ENCODE measurements around the gene EPB41.
"Not testable (repeated sequence)": the region's sequence is repeated elsewhere in the genome, so short reads cannot be mapped to it uniquely, and the experiment has no call there.

The EPB41 gene

DNA sequence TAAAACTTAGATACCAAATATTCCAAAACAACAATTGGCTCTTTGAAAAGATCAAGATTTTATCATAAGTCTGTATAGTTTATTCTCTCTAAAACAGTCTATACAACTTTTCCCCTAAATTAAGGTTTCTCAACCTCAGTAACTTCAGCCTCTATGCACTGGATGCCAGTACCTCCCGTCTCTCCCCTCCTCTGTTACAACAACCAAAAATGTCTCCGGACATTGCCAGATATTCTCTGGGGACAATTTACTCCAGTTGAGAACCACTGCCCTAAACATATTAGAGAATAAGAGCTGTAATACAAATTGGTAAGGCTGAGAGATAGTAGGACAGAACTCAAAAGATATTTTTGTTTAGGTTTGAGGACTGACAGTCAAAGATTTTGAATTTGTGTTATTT, 137.7 kb downstream of the EPB41 start:
- TF ChIP-seq ZNF274 (IDR thresholded peaks at IDR 0.05; ENCODE audit: low read depth, low read length), result no peak

GRCh38 chr1:29052941-29053340, 138.6 kb downstream of the EPB41 start:
- H3K4me3 ChIP-seq (ENCODE audit: low read length), result no peak overlapping the region
- TF ChIP-seq ZNF274 (IDR thresholded peaks at IDR 0.05; ENCODE audit: low read depth, low read length), result no peak

More for the DNA sequence above, 137.7 kb downstream of the EPB41 start:
- no peak overlapping the region for H3K4me3 ChIP-seq (ENCODE audit: low read length)

DNA sequence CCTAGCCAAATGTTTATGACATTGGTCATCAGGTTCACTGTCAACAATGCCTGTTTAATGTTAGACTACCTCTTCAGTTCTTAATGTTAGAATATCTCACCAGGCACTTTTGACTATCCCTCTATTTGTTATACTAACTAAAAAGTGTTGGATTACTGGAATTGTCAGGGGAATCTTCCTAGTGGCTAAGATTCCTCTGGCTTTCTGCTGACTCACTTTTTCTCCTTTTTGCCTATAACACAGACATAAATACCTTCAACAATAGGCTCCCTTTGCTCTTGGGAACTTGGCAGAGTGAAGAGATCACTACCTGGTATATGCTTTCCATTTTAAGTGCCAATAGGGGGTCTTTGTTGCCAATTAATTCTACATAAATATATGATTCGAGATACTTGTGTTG, 140.8 kb downstream of the EPB41 start:
- no peak overlapping the region for H3K4me3 ChIP-seq (ENCODE audit: low read length)
- no peak for TF ChIP-seq ZNF274 (IDR thresholded peaks at IDR 0.05; ENCODE audit: low read depth, low read length)

DNA sequence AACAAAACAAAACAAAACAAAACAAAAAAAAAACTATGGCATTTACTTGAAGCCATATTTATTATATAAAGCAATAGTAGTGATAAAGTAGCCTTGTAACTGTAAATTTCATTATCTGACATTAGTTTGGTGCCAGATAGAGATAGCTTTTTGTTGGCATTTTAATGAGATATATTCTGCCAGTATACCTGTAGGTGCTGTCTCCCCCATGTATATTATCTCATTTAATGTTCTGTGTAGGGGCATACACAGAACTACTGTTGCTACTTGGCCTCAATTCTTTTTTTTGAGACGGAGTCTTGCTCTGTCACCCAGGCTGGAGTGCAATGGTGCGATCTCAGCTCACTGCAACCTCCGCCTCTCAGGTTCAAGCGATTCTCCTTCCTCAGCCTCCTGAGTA, 141.9 kb downstream of the EPB41 start:
- TF ChIP-seq ZNF274 (IDR thresholded peaks at IDR 0.05; ENCODE audit: low read depth, low read length), result no peak
- no peak overlapping the region for H3K4me3 ChIP-seq (ENCODE audit: low read length)

GRCh38 chr1:29057700-29058099, 143.3 kb downstream of the EPB41 start:
- H3K4me3 ChIP-seq (ENCODE audit: low read length), result no peak overlapping the region
- no peak for TF ChIP-seq ZNF274 (IDR thresholded peaks at IDR 0.05; ENCODE audit: low read depth, low read length)

- TF ChIP-seq ZNF274 (IDR thresholded peaks at IDR 0.05; ENCODE audit: low read depth, low read length), result no peak
Measured at GRCh38 chr1:29062157-29062942, 148.0 kb downstream of the EPB41 start.

GRCh38 chr1:29064064-29064463, 149.7 kb downstream of the EPB41 start:
- no peak for TF ChIP-seq ZNF274 (IDR thresholded peaks at IDR 0.05; ENCODE audit: low read depth, low read length)

More at GRCh38 chr1:29062157-29062942, 148.0 kb downstream of the EPB41 start:
- no peak overlapping the region for H3K4me3 ChIP-seq (ENCODE audit: low read length)

GRCh38 chr1:29077155-29077554, 162.8 kb downstream of the EPB41 start:
- no peak overlapping the region for H3K4me3 ChIP-seq (ENCODE audit: low read length)
- no peak for TF ChIP-seq ZNF274 (IDR thresholded peaks at IDR 0.05; ENCODE audit: low read depth, low read length)

More at GRCh38 chr1:29064064-29064463, 149.7 kb downstream of the EPB41 start:
- no peak overlapping the region for H3K4me3 ChIP-seq (ENCODE audit: low read length)

DNA sequence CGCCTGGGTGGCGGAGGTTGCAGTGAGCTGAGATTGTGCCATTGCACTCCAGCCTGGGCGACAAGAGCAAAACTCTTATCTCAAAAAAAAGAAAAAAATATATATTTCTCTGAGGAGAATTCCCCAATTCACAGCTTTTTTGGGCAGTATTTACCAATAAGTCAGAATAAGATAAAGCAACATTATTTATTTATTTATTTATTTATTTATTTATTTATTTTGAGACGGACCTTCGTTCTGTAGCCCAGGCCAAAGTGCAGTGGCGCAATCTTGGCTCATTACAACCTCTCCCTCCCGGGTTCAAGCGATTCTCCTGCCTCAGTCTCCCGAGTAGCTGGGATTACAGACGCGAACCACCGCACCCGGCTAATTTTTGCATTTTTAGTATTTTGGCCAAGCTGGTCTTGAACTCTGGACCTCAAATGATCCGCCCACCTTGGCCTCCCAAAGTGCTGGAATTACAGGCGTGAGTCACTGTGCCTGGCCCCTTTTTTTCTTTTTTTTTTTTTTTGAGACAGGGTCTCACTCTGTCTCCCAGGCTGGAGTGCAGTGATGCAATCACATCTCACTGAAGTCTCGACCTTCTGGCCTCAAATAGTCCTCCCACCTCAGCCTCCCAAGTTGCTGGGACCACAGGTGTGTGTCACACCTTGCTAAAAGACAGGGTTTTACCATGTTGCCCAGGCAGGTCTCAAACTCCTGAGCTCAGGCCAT, 165.7 kb downstream of the EPB41 start:
- not testable (repeated sequence) for H3K4me3 ChIP-seq (ENCODE audit: low read length)

DNA sequence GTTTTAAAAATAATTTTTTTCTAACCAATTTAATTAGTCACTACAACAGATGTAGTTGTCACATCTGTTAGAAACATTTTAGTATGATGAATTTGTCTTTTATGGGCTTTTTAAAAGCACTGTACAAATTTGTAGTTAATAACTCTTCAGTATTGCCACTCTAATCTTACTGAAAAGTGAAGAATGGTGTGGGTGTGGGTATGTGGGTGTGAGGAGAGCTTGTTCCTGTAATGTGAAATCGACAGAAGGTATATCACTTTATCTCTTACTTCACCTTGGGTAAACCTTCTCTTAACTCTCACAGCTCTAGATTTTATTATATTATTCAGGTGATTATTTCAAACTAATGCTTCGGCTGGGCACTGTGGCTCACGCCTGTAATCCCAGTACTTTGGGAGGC, 166.8 kb downstream of the EPB41 start:
- H3K4me3 ChIP-seq (ENCODE audit: low read length), result no peak overlapping the region
- TF ChIP-seq ZNF274 (IDR thresholded peaks at IDR 0.05; ENCODE audit: low read depth, low read length), result no peak

DNA sequence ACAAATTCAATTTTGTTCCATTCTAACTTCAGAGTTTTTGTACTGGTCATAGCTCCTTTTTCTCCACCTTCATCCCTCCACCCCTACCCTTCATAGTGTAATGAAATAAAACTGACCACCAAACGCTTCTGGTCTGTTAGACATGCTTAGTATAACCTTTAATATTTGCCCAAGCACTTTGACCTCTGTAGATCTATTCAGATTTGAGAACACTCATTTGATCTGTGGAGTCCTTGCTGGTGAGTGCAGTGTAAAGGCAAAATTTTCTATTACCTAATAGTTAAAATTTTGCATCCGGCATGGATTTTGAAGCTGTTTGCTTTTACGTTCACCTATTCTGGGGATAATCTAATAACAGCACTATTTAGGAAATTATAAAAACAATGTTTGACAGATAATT, 168.2 kb downstream of the EPB41 start:
- TF ChIP-seq ZNF274 (IDR thresholded peaks at IDR 0.05; ENCODE audit: low read depth, low read length), result no peak
- no peak overlapping the region for H3K4me3 ChIP-seq (ENCODE audit: low read length)

DNA sequence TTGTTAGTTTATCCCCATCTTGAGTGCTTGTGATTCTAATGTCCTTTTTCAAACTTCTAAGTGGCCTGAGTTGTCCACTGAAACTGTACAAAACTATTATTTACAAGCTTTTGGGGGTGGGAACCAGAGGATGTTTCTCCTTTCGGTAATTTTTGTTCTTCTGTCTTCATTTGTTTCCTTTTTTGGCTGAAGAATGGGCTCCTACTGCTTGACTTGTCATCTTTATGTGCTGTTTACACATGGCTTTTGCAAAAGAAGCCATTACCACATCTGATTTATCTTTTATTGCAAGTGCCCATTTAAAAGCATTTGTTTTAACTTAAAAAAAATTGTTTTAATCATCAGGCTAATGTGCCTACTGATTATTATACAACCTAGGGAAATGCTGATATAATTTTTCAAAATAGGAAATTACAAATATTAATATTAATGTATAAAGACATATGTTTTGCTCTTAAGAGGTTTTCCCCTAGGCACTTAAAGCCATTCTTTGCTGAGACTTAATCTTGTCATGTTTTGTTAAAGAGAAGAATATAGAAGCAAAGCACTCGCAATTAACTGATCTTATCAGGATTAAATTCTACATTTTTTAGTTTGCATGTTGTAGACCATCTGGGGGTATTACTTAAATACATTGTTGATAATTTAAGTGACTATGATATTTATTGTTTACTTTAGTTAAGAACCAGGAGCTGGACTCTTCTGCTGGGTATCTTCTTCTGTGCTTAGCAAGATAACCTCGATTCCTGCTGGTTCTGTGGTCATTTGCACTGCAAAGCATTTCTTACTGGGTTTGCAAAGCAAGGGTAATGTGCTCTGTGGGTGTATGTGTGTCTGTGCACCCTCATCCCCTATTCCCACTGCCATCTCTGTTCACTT, 169.2 kb downstream of the EPB41 start:
- TF ChIP-seq ZNF274 (IDR thresholded peaks at IDR 0.05; ENCODE audit: low read depth, low read length), result no peak
- H3K4me3 ChIP-seq (ENCODE audit: low read length), result no peak overlapping the region

DNA sequence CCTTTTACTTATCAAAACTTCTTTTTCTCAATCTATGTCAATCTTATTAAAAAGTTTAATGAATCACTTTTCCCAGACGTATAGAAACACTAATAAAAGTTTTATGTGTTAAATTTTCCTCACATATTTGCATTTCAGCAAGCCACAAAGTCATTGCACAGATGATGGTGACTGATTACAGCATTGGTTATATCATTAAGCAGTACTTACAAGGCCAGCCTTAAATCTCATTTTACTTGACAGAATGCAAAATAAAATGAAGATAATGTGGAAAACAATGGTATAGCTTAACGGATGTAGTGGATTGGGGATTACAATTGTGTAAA, 169.8 kb downstream of the EPB41 start:
- H3K4me3 ChIP-seq (ENCODE audit: low read length), result no peak overlapping the region
- TF ChIP-seq ZNF274 (IDR thresholded peaks at IDR 0.05; ENCODE audit: low read depth, low read length), result no peak

GRCh38 chr1:29090937-29091618, 176.7 kb downstream of the EPB41 start:
- no peak for TF ChIP-seq ZNF274 (IDR thresholded peaks at IDR 0.05; ENCODE audit: low read depth, low read length)
- H3K4me3 ChIP-seq (ENCODE audit: low read length), result no peak overlapping the region

GRCh38 chr1:29092704-29093103, 178.3 kb downstream of the EPB41 start:
- not testable (repeated sequence) for H3K4me3 ChIP-seq (ENCODE audit: low read length)

Data from GM08714 (cell line).